HepG2 (cell line): ENCODE data around the gene PIEZO2. TPM values are rescaled to one million over a fixed set of nuclear protein-coding genes. Genes with fewer than 3 reads are reported as not detected.

Experiments used
- ATAC-seq: fragments of 200-7000 bp; cut with Tn5 transposase; 3 replicates; pipeline ENCODE4 v1.9.1; 2020; ENCODE audit warnings: mild to moderate bottlenecking, moderate library complexity
- BruUV-seq: library from RNA; stranded (reverse); fragments of 400-500 nt; replicated peaks from 2 replicates; lab custom pipeline; 2021; lab: Mats Ljungman, UMichigan
- CTCF ChIA-PET: fragments of 300-600 bp; formaldehyde crosslinking; extraction: SDS; loops from one replicate; lab custom pipeline; 2021; ENCODE audit warnings: low total read pairs, inconsistent platforms, low intra/inter-chr PET ratio; lab: Yijun Ruan, JAX
- POLR2A ChIA-PET: fragments of 350-600 bp; sonication (Branson Sonifier 250); formaldehyde crosslinking; loops from one replicate; lab custom pipeline; 2020; ENCODE audit warnings: antibody characterized with exemption, inconsistent platforms; lab: Yijun Ruan, JAX
- DNase-seq: peaks from one replicate; pipeline ENCODE4 v3.0.0-alpha.2; 2015; ENCODE audit warnings: low spot score
- FAIRE-seq: peaks from 3 replicates; lab custom pipeline; 2011; peaks lifted over from hg19 to GRCh38; lab: Jason Lieb, UNC
- H2AFZ ChIP-seq: one replicate; pipeline ENCODE4 v1.6.1; 2011; ENCODE audit warnings: low read length, inconsistent platforms
- H3K27ac ChIP-seq: fragments of 300-600 bp; 3 replicates; pipeline ENCODE4 v1.8.0; 2011; ENCODE audit warnings: mixed run types, mild to moderate bottlenecking, mixed read lengths, low read length, inconsistent platforms; ENCODE audit not compliant: insufficient read depth; ENCODE audit errors: extremely low read length
- H3K27me3 ChIP-seq, 2 experiments: fragments of 200-600 bp in 1 of 2; 2 replicates in 1 of 2; 3 replicates in 1 of 2; pipeline versions ENCODE4 v1.6.0 to v1.8.0; 2011; ENCODE audit warnings: low read length in 2 of 2, mild to moderate bottlenecking in 2 of 2, moderate library complexity in 2 of 2, inconsistent platforms in 1 of 2; ENCODE audit not compliant: insufficient read depth in 2 of 2, control insufficient read depth in 1 of 2
- H3K36me3 ChIP-seq, 2 experiments: fragments of 200-600 bp in 1 of 2; replicated peaks in 1 of 2; 2 replicates in 1 of 2; 3 replicates in 1 of 2; pipeline versions ENCODE4 v1.5.1 to v1.8.0; 2011; ENCODE audit warnings: low read length in 2 of 2, inconsistent platforms in 1 of 2; ENCODE audit not compliant: insufficient read depth in 2 of 2, control insufficient read depth in 1 of 2
- H3K4me1 ChIP-seq: 2 replicates; pipeline ENCODE4 v1.5.1; 2012; ENCODE audit warnings: low read length, inconsistent platforms; ENCODE audit not compliant: insufficient read depth
- H3K4me2 ChIP-seq: 2 replicates; pipeline ENCODE4 v1.6.0; 2011; ENCODE audit warnings: low read depth, low read length, inconsistent platforms
- H3K4me3 ChIP-seq, 3 experiments: fragments of 200-600 bp in 1 of 3; sonication (generic), shearing (Covaris generic) in 1 of 3; replicated peaks in 1 of 3; 2 replicates each; pipeline ENCODE4 v1.5.1; 2011 to 2016; ENCODE audit warnings: low read length in 3 of 3, inconsistent platforms in 2 of 3, low read depth in 2 of 3, mild to moderate bottlenecking in 2 of 3, control low read depth in 1 of 3, mixed read lengths in 1 of 3; ENCODE audit not compliant: insufficient read depth in 1 of 3
- H3K79me2 ChIP-seq: one replicate; pipeline ENCODE4 v1.6.1; 2011; ENCODE audit warnings: low read length, inconsistent platforms; ENCODE audit not compliant: insufficient read depth
- H3K9ac ChIP-seq: 2 replicates; pipeline ENCODE4 v1.6.0; 2011; ENCODE audit warnings: mild to moderate bottlenecking, low read depth, low read length, inconsistent platforms; ENCODE audit not compliant: insufficient read depth
- H3K9me3 ChIP-seq: 2 replicates; pipeline ENCODE4 v1.5.1; 2012; ENCODE audit warnings: mild to moderate bottlenecking, low read length
- H4K20me1 ChIP-seq: 2 replicates; pipeline ENCODE4 v1.6.0; 2011; ENCODE audit warnings: inconsistent platforms, mild to moderate bottlenecking, low read length, moderate library complexity; ENCODE audit not compliant: insufficient read depth
- ARNT ChIP-seq: fragments of 450-650 bp; IDR thresholded peaks from 2 replicates; pipeline ENCODE4 v1.6.1; 2017
- MAZ ChIP-seq, 2 experiments: sonication (generic) in 1 of 2; formaldehyde crosslinking in 1 of 2; IDR thresholded peaks; 2 replicates each; pipeline versions ENCODE4 v1.5.0 to v1.6.1; 2012 to 2020; ENCODE audit warnings: low read depth in 2 of 2, mild to moderate bottlenecking in 2 of 2, borderline replicate concordance in 1 of 2, improper control_type of control experiment in 1 of 2, low read length in 1 of 2, missing genetic modification reagents in 1 of 2, moderate library complexity in 1 of 2
- MTF1 ChIP-seq: sonication (generic); formaldehyde crosslinking; IDR thresholded peaks from 2 replicates; pipeline ENCODE4 v1.5.0; 2020; ENCODE audit warnings: missing genetic modification reagents
- NCOR1 ChIP-seq: fragments of 200-600 bp; sonication (generic); IDR thresholded peaks from 2 replicates; pipeline ENCODE4 v1.7.0; 2017; ENCODE audit warnings: antibody characterized with exemption, low read length, borderline replicate concordance
- SNAPC4 ChIP-seq: sonication (generic); formaldehyde crosslinking; IDR thresholded peaks from 2 replicates; pipeline ENCODE4 v1.4.0; 2020; ENCODE audit warnings: mild to moderate bottlenecking, missing genetic modification reagents
- ZHX1 ChIP-seq: sonication (generic); formaldehyde crosslinking; IDR thresholded peaks from 2 replicates; pipeline ENCODE4 v1.8.1; 2022; ENCODE audit warnings: low read depth, mild to moderate bottlenecking, missing genetic modification reagents
- ZHX2 ChIP-seq, 2 experiments: sonication (generic) in 1 of 2; formaldehyde crosslinking in 1 of 2; IDR thresholded peaks; 2 replicates each; pipeline versions ENCODE4 v1.6.1 to v1.9.0; 2014 to 2022; ENCODE audit warnings: antibody characterized with exemption in 1 of 2, borderline replicate concordance in 1 of 2, inconsistent platforms in 1 of 2, low read depth in 1 of 2, missing genetic modification reagents in 1 of 2
- WGBS: methylation state at CpG from one replicate; pipeline ENCODE4 v1.1.6; 2017; ENCODE audit warnings: low lambda C conversion rate; 5-methylcytosine and 5-hydroxymethylcytosine counted together
- in situ Hi-C: cut with HindIII; loops from 2 replicates; pipeline ENCODE4 v1.10.0; 2017; ENCODE audit warnings: low pct_unique_long_range_greater_than_20kb; ENCODE audit not compliant: extremely low pct_ligation_motif_present
- intact Hi-C: fragments of 100-400 bp; cut with micrococcal nuclease; formaldehyde crosslinking; loops from one replicate; pipeline ENCODE4 v1.10.0; 2022; ENCODE audit not compliant: unreplicated experiment
- polyA plus RNA-seq, 8 experiments: library from polyadenylated mRNA; depleted of rRNA in 3 of 8; stranded (reverse) in 7 of 8; unstranded in 1 of 8; fragments of >200 nt; fragmentation: Illumina TruSeq in 4 of 8; extraction: Trizol in 4 of 8; gene quantifications; 2 replicates each; pipeline versions ENCODE4 v1.2.1 to v1.2.3, GENCODE V29; 2011 to 2016; ENCODE audit warnings: low read depth in 4 of 8, missing spikeins in 1 of 8, mixed read lengths in 1 of 8; ENCODE audit not compliant: insufficient read depth in 1 of 8
- total RNA-seq, 5 experiments: library from RNA; depleted of rRNA; stranded (reverse); fragments of >200 nt; fragmentation: Illumina TruSeq; extraction: Trizol; gene quantifications; 2 replicates each; pipeline ENCODE4 v1.2.3, GENCODE V29; 2016; ENCODE audit warnings: low read depth in 1 of 5

PIEZO2 gene
- total and polyA plus RNA-seq, 2 of the 13 experiments (the other 11 are each of a cell fraction or from before 2014, with no cell fraction given): 15.2 to 27.2 TPM

GRCh38 chr18:11052800-11053199 lies 96.6 kb downstream of the PIEZO2 start (continued):
- no peak for TF ChIP-seq SNAPC4 (CRISPR knock-in tag)
- no peak for TF ChIP-seq ARNT
- TF ChIP-seq NCOR1: no peak

- CTCF ChIA-PET: no interaction called here
- Histone ChIP-seq H2AFZ (no peak overlapping the region), H3K27ac (no peak overlapping the region), H3K27me3 (no peaks in the 10 kb centered on the region; a peak in 1 of 5 replicates), H3K4me1 (peaks cover 49% of the 10 kb centered on the region), H3K36me3 (no peaks in the 10 kb centered on the region; a peak in 1 of 5 replicates), H3K4me2 (no peak overlapping the region), H3K9ac (no peak overlapping the region), H3K9me3 (no peaks in the 10 kb centered on the region), H4K20me1 (no peaks in the 10 kb centered on the region), H3K79me2 (no peaks in the 10 kb centered on the region), H3K4me3 (no peak overlapping the region)
- no TSS peak for BruUV-seq
- FAIRE-seq (no peak), DNase-seq (no peak), ATAC-seq (no peak)
- in situ Hi-C loops (no loop called here), intact Hi-C loops (no loop called here)
- 95% methylated on average over 3 of the region's 3 CpGs for WGBS
- POLR2A ChIA-PET: interaction anchor here (1.8 kb wide), 1 partner anchor 10 kb away, joined by 3 read pairs; no protein-coding TSS in a partner anchor
- TF ChIP-seq MAZ (IDR thresholded peaks at IDR 0.05; ENCODE audit: borderline replicate concordance, low read depth, low read length): no peak
- TF ChIP-seq MAZ (CRISPR knock-in tag; IDR thresholded peaks at IDR 0.05; ENCODE audit: low read depth): no peak
- no peak for TF ChIP-seq MTF1 (CRISPR knock-in tag)
- TF ChIP-seq ZHX1 (CRISPR knock-in tag): no peak
- TF ChIP-seq ZHX2 (IDR thresholded peaks at IDR 0.05; ENCODE audit: low read depth): no peak
- no peak for TF ChIP-seq ZHX2 (CRISPR knock-in tag; IDR thresholded peaks at IDR 0.05; ENCODE audit: borderline replicate concordance)
These were observed 97.9 kb downstream of the PIEZO2 start for GRCh38 chr18:11051462-11051861.
